HG03108 (cell line): Measurements from ENCODE around the gene KCNQ1.

Experiments
- ATAC-seq: cut with Tn5 transposase; IDR thresholded peaks from one replicate; pipeline ENCODE4 v1.9.1; 2021; ENCODE audit warnings: moderate library complexity; ENCODE audit not compliant: unreplicated experiment

The KCNQ1 gene

GRCh38 chr11:2886191-2886894 is 441.5 kb downstream of the KCNQ1 start:
- ATAC-seq: no peak

DNA sequence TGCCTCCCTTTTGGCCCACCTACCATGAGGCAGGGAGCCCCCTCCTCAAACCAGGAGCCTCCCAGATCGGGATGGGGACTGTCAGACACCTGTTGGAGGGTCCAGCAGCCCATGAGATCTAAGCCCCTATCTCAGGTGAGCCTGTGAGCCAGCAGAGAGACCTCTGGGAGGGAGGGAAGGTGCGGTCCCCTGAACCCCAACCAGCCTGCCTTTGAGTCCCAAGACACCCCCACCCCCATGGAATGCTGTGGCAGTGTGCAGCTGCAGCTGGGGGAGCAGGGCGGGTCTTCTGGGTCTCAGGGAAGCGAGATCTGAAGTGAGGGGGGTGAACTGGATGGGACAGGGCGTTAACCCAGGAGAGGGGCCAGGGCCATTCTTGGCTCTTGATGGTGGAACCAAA is 442.1 kb downstream of the KCNQ1 start:
- no peak for ATAC-seq

DNA sequence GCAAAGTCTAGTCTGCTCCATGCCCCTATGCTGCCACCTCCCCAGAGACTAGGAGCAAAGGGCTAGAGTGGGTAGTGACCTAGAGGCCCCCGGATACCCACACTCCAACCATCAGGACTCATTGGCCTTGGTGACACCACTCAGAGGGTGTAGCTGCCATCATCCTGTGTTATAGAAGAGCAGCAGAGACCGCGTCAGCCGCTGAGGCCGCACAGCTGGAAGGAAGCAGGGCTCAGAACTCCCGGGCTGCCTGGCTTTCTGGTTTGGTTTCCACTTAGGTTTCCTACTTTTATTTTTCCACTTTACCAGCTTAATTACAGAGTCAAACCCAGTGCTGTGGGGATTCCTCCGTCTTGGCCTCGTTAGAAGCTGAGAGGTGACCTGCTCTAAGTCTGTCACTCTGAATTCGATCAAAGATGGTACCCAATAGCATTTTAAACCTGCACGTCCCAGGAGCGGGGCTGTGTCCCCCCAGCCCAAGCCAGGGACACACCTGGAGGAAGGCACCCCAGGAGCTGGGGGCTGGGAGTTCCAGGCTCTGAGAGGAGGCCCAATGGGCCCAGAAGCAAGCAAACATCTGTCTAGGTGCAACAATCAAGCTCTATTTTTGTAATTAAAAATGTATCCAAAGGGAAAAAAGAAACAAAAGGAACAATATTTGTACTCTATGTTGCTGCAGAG is 442.8 kb downstream of the KCNQ1 start:
- no peak for ATAC-seq

DNA sequence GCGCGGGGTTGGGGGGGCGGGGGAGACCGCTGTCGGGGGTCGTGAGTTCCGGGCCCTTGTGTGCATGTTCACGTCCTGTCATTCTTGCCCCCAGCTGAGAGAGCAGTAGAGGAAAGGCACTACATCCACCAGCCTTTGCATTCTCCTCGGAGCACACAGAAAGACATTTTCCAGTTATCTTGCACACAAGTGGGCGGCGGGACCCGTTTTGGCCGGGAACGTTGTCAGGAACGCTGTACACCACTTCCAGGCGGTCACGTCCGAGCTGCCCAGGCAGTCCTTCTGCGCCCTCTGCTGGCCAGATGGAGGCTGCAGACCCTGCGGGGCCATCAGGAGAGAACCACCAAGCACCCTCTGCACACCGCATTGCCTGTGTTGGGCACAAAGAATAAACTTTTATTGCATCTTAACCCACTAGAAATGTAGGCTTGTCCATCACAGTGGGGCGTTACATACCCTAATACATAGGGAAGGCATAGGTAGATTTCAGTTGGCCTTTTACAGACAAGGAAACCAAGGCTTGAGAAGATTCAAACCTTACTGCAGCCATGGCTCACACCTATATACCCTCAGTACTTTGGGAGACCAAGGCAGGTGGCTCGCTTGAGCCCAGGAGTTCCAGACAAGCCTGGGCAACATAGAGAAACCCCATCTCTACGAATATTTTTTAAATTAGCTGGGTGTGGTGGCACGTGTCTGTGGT is 443.6 kb downstream of the KCNQ1 start:
- ATAC-seq: no peak

- ATAC-seq: no peak
Measured at GRCh38 chr11:2889362-2890273, 444.8 kb downstream of the KCNQ1 start.

DNA sequence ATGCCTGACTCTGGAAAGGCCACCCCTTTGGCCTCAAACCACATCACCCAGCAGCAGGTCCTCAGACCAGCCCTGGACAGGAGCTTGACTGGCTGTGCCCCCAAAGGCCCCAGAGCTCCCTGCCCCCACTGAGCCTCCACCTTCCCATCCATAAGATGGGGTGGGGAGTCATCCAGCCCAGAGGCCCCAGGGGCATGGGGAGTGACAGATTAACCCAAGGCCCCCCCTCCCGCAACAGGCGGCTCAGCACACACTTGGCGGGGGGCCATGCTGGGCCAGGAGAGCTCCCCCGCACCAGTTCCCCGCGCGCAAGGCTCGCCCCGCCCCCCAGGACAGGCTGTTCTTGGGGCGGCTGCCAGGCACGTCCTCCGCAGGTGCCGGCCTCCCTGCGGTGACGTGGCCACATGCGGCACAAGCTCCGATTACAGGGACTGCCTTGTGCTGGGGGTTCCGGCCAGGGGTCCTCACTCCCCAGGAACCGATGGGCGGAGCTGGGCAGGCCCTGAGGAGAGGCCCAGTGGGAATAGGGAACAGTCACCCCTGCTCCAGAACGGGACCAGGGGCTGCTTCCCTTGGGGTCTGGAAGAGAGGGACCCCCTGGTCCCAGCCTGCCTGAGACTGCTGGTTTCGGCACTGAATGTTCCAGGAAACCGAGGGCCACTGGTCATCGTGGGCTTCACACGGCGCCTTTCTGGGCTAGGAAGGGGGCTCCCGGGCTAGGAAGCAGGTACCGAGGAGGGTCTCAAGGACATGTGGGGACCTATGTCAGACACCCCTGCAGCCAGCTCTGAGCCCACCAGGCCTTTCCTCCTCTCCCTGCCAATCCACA is 445.9 kb downstream of the KCNQ1 start:
- ATAC-seq: no peak

DNA sequence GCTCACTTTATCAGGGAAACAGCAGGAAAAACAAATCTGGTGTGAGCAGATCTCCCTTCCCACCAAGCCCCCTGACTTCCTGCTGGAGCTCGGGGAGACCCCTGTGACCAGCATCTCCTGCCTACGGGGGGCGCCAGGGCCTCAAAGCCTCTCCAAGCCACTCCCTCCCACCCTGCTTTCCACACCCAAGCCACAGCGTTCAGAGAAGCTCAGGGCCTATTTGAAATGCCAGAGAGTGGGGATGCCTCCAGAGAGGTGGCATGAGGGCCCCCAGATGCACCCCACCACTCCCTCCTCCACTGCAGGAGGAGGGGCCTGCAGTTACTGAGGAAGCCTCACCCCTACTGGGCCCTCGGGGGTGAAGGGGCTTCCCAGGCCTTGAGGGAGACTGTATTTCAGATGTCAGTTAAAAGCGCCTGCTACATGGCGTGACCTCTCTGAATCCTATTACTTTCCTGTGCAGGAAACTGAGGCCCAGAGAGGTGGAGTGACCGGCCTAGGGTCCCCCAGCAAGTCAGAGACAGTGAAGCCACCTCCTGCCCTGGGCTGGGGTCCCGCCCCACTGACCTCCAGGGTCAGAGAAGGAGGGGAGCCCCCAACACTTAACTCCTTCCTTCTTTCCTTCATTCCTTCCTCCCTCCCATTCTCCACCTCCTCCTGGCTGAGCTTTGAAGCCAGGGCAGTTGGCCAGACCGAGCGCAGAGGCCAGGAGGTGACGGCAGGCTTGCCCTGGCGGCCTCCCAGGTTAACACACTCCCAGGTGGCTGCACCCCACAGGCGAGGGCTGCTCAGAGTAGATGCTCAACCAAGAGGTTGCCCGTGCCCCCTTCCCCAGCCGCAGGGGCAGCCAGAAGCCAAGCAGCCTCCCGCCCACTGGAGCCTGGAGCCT is 446.8 kb downstream of the KCNQ1 start:
- no peak for ATAC-seq

DNA sequence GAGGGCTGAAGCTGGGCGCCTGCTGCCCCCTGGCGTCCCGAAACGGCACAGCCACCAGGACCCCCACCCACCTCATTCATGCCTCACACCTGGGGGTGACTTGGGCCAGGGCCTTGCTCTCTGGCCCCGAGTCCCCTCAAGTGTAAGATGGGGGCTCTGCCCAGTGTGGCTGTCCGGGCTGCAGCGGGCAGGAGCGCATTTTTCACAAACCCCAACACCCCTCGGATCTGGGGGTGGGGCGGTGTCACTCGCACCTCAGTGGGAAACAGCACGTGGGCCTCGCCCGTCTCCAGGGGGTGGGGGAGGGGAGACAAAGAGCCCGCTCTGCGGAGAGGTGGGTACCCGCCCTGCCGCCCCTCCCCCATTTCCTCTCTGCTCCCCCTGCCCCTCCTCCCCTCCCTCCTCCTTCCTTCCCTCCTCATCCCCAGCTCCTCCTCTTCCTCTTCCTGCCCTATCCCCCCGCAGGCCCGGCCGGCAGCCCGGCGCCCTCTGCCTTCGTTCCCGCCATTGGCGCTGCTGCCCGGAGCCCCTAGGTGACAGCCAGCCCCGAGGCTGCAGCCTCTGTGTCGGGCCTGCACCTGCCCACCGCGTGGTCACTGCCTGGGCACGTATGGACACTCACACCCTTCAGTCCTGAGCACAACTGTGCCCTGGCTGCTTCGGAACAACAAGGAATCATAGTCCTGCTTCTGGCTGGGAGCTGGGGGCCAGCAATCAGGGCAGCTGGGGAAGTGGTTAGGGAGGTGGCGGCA is 447.6 kb downstream of the KCNQ1 start:
- no peak for ATAC-seq

- ATAC-seq: no peak
Measured at GRCh38 chr11:2892967-2893528, 448.2 kb downstream of the KCNQ1 start.

DNA sequence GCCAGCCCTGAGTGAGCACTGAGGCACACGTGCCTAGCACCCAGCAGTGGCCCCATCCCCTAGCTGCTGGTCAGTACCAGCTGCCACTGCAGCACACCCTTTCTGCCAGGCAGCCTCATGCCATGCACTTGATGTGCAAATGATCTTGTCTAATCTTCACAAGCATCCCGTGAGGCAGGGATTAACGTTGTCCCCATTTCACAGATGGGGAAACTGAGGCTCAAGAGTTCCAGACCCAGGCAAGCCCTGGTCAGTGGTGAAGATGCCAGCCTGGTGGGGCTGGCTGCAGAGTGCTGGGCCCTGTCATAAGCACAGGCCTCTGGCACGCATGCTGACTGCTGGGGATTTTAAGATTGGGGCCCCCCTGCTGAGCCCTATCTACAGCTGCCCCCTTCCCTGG is 449.1 kb downstream of the KCNQ1 start:
- ATAC-seq: no peak

DNA sequence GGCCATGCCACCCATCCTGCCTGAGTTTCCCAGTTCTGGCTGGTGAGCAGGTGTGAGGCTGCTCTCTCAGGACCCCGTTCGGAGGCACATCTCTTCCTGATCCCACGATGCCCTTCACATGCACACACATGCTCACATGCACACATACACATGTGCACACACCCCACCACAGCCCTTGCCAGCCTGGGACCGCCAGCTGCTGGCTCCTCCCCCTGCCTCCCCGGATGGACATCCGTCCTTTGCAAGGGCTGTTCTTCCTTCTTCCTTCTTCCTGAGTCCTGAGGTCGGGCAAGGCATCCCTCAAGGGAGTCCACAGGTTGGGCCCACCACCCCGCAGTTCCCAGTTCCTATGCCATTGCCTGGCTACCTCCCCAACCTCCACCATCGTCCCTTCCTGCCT is 451.2 kb downstream of the KCNQ1 start:
- ATAC-seq: no peak

- ATAC-seq: no peak
Measured at GRCh38 chr11:2897048-2897447, 452.2 kb downstream of the KCNQ1 start.

GRCh38 chr11:2898366-2899079 is 453.7 kb downstream of the KCNQ1 start:
- no peak for ATAC-seq
